Fibroblast of mammary gland (primary cell): ENCODE results near the gene CENPP.
"Not testable (repeated sequence)": the region's sequence is repeated elsewhere in the genome, so short reads cannot be mapped to it uniquely, and the experiment has no call there.

Experiments used
- DNase-seq: peaks from one replicate; pipeline ENCODE4 v3.0.0-alpha.2; 2010; ENCODE audit warnings: low read depth
- H3K4me3 ChIP-seq: 2 replicates; pipeline ENCODE4 v1.5.1; 2011; ENCODE audit warnings: low read depth, mild to moderate bottlenecking, low read length, moderate library complexity; ENCODE audit not compliant: control insufficient read depth
- TF ChIP-seq, protein P1 (sequence below): conservative IDR thresholded peaks from 2 replicates; pipeline ENCODE4 v1.5.1; 2011; ENCODE audit warnings: low read depth, low read length, inconsistent platforms; ENCODE audit not compliant: control insufficient read depth, insufficient read depth

CENPP gene

DNA sequence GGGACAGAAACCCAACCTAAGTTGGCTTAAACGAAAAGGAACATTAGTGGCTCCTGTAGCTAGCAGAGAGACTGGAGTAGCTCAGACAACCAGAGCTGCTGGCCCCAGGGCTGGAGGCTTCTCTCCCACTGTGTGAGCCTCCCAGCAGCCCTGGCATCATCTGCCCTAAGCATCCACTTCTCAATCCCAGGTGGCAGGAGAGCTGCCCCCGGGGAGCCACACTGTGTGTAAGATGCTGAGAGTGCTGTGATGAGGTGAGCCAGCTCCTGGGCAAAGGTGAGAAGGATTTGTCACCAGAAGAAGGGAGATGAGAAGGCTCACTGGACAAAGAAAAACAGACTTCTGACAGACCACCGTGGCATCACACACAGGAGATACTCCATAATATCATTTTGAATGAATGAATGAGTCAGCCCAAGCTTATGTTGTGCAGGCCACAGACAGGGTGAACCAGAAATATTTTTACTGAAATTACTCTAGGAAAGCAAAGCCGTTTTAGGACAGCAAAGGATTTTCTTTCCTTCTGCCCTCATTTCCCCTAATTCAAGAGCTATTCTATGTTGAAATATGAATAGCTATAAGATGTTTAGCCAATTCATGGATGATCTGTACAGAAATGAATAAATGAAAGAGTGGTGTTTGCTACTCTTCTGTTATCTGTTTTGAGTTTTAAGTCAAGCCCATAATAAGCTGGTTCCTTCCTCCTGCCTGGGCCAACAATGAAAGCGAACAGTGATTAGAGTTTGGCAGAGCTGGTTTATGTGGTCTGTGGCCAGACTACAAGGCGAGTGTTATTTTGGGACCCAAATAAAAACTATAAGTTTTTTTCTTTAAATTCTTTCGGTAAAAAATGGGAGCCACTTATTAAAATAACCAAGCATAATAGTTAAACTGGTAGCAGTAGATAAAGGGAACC is 267.5 kb downstream of the CENPP start:
- H3K4me3 ChIP-seq: no peak overlapping the region
- TF ChIP-seq, protein P1, sequence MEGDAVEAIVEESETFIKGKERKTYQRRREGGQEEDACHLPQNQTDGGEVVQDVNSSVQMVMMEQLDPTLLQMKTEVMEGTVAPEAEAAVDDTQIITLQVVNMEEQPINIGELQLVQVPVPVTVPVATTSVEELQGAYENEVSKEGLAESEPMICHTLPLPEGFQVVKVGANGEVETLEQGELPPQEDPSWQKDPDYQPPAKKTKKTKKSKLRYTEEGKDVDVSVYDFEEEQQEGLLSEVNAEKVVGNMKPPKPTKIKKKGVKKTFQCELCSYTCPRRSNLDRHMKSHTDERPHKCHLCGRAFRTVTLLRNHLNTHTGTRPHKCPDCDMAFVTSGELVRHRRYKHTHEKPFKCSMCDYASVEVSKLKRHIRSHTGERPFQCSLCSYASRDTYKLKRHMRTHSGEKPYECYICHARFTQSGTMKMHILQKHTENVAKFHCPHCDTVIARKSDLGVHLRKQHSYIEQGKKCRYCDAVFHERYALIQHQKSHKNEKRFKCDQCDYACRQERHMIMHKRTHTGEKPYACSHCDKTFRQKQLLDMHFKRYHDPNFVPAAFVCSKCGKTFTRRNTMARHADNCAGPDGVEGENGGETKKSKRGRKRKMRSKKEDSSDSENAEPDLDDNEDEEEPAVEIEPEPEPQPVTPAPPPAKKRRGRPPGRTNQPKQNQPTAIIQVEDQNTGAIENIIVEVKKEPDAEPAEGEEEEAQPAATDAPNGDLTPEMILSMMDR: no peak
- no peak for DNase-seq

DNA sequence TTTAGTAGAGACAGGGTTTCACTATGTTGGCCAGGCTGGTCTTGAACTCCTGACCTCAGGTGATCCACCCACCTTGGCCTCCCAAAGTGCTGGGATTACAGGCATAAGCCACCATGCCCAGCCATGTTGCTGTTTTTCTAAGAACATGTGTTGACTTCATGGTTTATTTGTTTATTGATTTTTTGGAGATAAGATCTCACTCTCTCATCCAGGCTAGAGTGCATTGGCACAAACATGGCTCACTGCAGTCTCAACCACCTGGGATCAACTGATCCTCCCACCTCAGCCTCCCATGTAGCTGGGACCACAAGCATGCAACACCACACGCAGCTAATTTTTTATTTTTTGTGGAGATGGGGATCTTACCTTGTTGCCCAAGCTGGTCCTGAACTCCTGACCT is 269.3 kb downstream of the CENPP start:
- not testable (repeated sequence) for DNase-seq, H3K4me3 ChIP-seq

DNA sequence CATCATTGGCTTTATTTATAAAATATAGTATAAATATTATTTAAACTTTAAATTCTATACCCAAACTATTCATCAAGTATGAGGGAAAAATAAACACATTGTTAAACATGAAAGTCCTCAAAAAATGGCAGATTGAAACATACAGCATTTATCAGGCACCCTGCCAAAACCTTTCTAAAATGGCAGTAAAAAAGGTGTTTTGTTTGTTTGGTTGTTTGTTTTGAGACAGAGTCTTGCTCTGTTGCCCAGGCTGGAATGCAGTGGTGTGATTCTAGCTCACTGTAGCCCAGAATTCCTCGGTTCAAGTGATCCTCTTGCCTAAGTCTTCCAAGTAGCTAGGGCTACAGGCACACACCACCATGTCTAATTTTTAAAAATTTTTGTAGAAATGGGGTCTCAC is 270.2 kb downstream of the CENPP start:
- no peak for DNase-seq
- no peak overlapping the region for H3K4me3 ChIP-seq
- TF ChIP-seq, protein P1: no peak

DNA sequence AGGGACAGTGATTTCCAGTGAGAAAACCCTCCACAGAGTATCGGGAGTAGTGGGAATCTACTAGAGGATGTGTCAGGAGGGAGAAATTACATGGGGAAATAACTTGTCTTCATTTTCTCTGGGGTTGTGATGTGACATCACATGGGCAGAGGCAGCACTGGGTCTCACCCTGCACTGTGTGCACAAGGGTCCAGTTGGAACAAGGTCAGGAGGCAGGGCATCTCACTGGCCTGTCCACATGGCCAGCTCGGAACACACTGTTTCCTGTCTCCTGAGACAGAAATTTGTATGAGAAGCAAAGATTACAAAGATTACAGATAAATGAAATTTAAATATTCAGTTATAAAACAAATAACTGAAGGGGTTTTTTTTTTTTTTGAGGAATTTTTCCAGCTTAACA is 272.6 kb downstream of the CENPP start:
- TF ChIP-seq, protein P1: no peak
- no peak for DNase-seq
- no peak overlapping the region for H3K4me3 ChIP-seq

DNA sequence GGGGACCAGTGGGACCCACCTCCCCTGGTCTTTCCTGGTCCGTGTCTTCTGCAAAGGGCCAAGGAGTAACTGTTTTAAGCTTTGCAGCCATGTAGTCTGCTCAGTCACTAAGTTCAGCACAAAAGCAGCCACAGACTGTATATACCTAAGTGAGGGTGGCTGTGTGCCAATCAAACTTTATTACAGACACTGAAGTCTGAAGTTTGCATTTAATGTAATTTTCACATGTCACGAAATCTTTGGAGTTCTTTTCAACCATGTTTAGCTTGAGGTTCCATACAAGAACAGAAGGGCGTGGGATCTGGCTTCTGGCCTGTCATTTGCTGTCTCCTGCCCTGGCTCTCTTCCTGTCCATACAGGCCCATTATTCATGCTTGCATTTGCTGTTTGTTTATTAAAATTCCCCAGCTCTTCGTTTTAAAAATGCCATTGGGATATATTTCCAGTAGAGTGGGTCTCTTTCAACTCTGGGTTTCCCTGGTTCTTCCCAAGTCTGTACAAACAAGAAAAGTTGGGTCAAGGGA is 274.2 kb downstream of the CENPP start:
- H3K4me3 ChIP-seq: no peak overlapping the region
- TF ChIP-seq, protein P1: no peak
- no peak for DNase-seq

DNA sequence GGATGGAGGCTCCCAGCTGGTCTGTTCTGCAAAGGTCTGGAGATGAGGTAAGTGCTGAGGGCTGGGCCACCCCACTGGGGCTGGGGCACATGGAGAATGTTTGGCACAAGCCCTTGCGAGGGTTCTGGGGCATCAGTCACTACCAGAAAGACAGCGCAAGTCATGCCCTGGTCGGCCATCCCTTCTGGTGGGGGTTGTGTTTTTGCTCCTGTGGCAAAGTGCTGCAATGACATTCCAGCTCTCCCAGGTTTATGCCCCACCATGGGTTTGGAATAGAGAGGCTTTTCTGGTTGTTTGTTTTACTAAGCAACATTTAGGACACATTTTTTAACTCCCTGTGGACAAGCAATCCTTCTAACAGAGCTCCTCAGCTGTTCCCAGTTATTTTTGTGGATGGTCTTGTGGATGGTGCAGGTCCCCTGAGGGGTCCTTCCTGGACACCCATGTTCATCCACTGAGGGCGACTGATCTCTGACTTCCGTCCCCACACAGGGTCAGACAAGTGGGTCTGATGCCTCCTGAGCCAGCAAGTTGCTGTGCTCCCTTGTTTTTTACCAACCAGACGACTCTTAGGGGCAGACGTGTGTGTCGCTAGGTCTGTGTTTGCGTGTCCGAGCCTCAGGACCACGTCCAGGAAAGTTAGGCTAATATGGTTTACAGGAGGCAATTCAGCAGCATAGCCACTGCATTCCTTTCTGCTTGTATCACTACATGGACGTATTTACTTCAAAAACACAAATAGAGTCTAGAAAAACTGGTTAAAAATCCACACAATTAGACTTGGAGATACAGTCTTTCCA is 274.9 kb downstream of the CENPP start:
- TF ChIP-seq, protein P1: no peak
- no peak overlapping the region for H3K4me3 ChIP-seq
- peak; percentile 63 for DNase-seq

DNA sequence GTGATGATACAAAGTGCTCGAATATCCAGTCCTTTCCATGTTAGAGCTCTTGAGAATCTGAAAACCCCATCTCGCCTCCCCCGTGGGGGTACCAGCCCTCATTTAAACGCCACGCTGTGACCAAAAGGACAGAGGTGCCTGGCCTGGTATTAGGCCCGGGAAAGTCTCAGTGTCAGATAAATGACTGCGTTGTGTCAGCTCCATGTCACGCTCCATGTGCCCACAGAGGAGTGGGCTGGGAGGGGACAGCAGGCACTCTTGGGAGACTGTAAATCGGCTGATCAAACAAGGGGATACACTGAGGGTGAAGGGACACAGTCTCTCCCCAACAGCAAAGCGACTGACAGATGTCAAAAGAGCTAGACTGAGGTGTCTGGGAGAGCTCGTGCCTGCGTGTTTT is 275.7 kb downstream of the CENPP start:
- TF ChIP-seq, protein P1: no peak
- no peak overlapping the region for H3K4me3 ChIP-seq
- no peak for DNase-seq
